Stimulated activated CD4-positive, alpha-beta T cell treated with anti-CD3 and anti-CD28 coated beads, Interleukin-4, amount 100 ng/mL, for 1 hour (primary cell): ENCODE data around the gene IFT52.

ENCODE experiments used
- DNase-seq: peaks from one replicate; pipeline ENCODE4 v3.0.0-alpha.2; 2020

Gene IFT52

GRCh38 chr20:43590392-43591303 is at the start of gene IFT52:
IFT52 (plus strand) TSS chr20:43590937; CDS start chr20:43594699, 3,762 bp downstream.
- DNase-seq, result peak; percentile 89

- DNase-seq, result no peak
Measured at GRCh38 chr20:43541214-43541613, 49.5 kb upstream of the IFT52 start.

GRCh38 chr20:43542161-43542560 is 48.6 kb upstream of the IFT52 start:
- DNase-seq, result no peak

- no peak for DNase-seq
Measured at GRCh38 chr20:43542674-43543073, 48.1 kb upstream of the IFT52 start.

- DNase-seq, result no peak
Measured at GRCh38 chr20:43543138-43543537, 47.6 kb upstream of the IFT52 start.

- DNase-seq, result no peak
Measured at GRCh38 chr20:43544501-43544900, 46.2 kb upstream of the IFT52 start.

GRCh38 chr20:43545837-43546578 is 44.7 kb upstream of the IFT52 start:
- no peak for DNase-seq

GRCh38 chr20:43548273-43548880 is 42.4 kb upstream of the IFT52 start:
- no peak for DNase-seq

- DNase-seq, result no peak
Measured at GRCh38 chr20:43549416-43550065, 41.2 kb upstream of the IFT52 start.

- DNase-seq, result no peak
Measured at GRCh38 chr20:43550456-43550855, 40.3 kb upstream of the IFT52 start.

GRCh38 chr20:43554369-43554768 is 36.4 kb upstream of the IFT52 start:
- DNase-seq, result no peak

GRCh38 chr20:43558412-43559146 is 32.2 kb upstream of the IFT52 start, which contains the start of gene SGK2:
SGK2 (plus strand) TSS chr20:43559027; CDS start chr20:43566496, 7,469 bp downstream.
- no peak for DNase-seq

GRCh38 chr20:43559147-43559987 is 31.4 kb upstream of the IFT52 start:
- no peak for DNase-seq

- DNase-seq, result no peak
Measured at GRCh38 chr20:43560974-43561373, 29.8 kb upstream of the IFT52 start.

GRCh38 chr20:43563429-43563828 is 27.3 kb upstream of the IFT52 start:
- no peak for DNase-seq

- DNase-seq, result no peak
Measured at GRCh38 chr20:43563991-43564390, 26.7 kb upstream of the IFT52 start.

GRCh38 chr20:43564455-43564854 is 26.3 kb upstream of the IFT52 start:
- no peak for DNase-seq

- no peak for DNase-seq
Measured at GRCh38 chr20:43564993-43565757, 25.6 kb upstream of the IFT52 start.

GRCh38 chr20:43565758-43566104 is 25.0 kb upstream of the IFT52 start:
- DNase-seq, result no peak

GRCh38 chr20:43567477-43567876 is 23.3 kb upstream of the IFT52 start:
- DNase-seq, result no peak

- DNase-seq, result no peak
Measured at GRCh38 chr20:43568706-43569105, 22.0 kb upstream of the IFT52 start.
